T-helper 1 cell treated with Interleukin-12 subunit alpha and Interleukin-12 subunit beta and Interleukin-4 antibody, amounts not matched to agents 30 ng/mL and 1 ng/mL, for 36 hours (primary cell): ENCODE results near the gene ST3GAL4. TPM values are rescaled to one million over a fixed set of nuclear protein-coding genes. Genes with fewer than 3 reads are reported as not detected.

Source experiments
- intact Hi-C: fragments of 100-400 bp; cut with micrococcal nuclease; formaldehyde crosslinking; loops from one replicate; pipeline ENCODE4 v1.15.1; 2024
- total RNA-seq: library from RNA; stranded (reverse); gene quantifications from 2 replicates; pipeline ENCODE4 v1.2.3, GENCODE V29; 2022

ST3GAL4 gene
- total RNA-seq, 1 donor from 2014 or later = 8.4 TPM

DNA sequence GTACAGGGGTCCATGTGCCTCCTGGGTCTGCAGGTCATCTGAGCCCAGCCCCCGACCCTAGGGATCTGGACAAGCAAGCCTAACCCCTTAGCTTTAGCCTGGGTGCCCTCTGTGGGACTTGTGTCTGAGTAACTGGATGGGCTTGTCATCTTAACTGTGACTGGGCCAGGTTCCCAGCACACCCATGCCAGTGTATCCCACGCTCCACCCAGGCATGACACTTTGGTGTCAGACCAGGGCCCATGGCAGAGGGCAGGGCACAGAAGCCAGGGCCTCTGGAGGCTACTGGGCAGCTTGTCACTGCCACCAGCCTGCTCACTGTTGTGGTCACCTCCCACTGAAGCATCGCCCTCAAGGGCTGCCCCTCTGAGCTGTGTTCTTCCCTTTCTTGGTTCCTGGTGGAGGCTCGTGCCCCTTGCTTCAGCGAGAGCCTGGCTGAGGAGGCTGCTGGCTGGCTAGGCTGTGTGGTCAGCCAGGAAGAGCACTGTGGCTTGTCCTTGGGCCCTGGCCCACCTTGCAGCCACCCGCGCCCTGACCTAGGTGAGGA lies 80.8 kb downstream of the ST3GAL4 start:
- intact Hi-C loops = no loop called here

- intact Hi-C loops = no loop called here
Measured at GRCh38 chr11:126437731-126438130, 82.2 kb downstream of the ST3GAL4 start.

- intact Hi-C loops = no loop called here
Measured at GRCh38 chr11:126438272-126438671, 82.8 kb downstream of the ST3GAL4 start.

GRCh38 chr11:126438691-126439090 lies 83.2 kb downstream of the ST3GAL4 start:
- intact Hi-C loops = no loop called here

DNA sequence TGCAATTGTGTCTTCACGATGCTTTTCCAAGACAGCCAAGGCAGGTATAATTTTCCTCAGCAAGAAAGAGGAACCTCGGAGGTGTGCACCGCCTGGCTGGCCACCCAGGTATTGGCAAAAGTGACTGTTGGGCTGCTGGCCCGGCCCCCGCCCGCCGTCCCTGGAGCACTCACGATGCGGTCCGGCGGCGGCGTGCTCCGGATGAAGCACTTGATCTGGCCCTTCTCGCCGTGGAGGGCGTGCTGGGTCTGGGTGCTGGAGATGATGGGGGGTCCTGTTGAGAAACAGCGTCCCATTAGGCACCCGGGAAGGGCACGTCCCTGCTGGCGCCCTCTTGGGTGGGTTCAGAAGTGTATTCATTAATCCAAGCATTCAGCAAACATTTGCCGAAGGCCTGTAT lies 84.8 kb downstream of the ST3GAL4 start:
- intact Hi-C loops = loop anchor here (1.0 to 10.0 kb wide), 5 partner anchors 24 to 1595 kb away; no protein-coding TSS in a partner anchor

DNA sequence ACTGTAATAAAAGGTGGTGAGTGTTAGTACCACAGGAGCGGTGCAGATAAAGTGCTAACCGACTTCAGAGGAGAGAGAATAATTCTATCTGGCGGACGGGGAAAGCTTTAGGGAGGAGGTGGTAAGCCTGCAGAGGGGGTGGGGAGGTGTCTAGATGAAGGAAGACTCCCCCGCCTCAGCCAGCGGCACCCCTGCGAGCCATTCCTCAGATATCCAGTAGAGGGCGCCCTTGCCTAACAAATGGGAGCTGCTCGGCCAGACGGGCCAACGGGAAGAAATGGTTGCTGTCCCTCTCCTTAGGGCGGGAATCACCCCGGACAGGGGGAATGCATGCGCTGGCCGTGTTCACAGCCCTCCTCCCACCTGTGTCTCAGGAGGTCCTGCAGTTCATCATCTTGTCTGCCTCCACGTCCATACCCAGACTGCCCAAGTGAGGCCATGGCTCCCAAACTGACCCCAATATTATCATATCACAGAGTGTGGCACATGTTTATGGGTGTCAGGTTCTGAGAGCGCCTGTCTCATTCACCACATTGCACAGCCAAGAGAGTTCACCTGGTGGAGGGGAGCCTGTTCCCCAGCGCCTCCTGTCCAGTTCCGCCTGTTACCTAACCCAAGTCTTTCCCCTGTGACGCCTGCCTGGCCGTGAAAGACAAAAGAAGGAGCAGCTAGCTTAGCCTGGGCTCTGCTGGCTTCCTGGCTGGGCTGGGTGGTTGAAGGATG lies 85.5 kb downstream of the ST3GAL4 start:
- intact Hi-C loops = loop anchor here (1.0 to 10.0 kb wide), 6 partner anchors 25 to 1594 kb away; no protein-coding TSS in a partner anchor

DNA sequence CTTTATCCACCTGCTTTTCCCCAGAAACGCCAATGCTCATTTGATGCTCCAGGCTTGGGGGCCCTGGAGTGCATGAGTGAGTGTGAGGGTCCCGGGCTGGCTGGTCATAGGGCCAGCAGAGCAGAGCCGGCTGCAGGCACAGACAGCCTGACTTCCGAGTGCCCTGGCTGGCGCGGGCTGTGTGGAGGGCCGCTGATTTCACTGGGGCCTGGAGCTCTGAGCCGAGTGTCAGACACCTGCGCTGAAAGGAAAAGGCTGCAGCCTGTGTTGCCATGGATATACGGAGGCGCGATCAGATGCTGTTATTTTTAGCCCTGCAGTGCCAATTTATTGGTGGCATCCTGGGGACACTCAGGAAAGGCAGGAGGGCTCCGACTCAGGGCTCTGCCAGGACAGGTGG lies 87.6 kb downstream of the ST3GAL4 start:
- intact Hi-C loops = loop anchor here (10.0 kb wide), 2 partner anchors 252 to 1592 kb away; no protein-coding TSS in a partner anchor

- intact Hi-C loops = loop anchor here (10.0 kb wide), 2 partner anchors 251 to 1591 kb away; no protein-coding TSS in a partner anchor
Measured at GRCh38 chr11:126444072-126444471, 88.6 kb downstream of the ST3GAL4 start.

DNA sequence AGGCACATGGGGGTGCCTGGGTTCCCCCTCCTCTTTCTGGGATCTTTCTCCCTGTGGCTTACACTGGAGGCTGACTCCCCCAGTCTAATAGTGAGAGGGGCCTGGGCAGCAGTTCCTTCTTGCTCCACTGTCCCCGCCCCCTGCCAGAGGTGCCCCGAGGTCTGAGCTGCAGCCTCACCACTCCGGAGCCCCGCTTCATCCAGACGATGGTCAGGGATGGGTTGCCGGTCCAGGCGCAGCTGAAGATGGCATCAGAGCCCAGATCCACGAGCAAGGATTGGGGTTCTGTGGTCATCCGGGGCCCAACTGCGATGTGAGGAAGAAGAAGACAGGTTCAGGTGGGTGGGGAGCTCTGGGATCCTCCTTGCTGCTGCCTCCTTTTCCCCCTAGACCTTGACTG lies 91.1 kb downstream of the ST3GAL4 start:
- intact Hi-C loops = loop anchor here (10.0 kb wide), 2 partner anchors 248 to 1588 kb away; no protein-coding TSS in a partner anchor

DNA sequence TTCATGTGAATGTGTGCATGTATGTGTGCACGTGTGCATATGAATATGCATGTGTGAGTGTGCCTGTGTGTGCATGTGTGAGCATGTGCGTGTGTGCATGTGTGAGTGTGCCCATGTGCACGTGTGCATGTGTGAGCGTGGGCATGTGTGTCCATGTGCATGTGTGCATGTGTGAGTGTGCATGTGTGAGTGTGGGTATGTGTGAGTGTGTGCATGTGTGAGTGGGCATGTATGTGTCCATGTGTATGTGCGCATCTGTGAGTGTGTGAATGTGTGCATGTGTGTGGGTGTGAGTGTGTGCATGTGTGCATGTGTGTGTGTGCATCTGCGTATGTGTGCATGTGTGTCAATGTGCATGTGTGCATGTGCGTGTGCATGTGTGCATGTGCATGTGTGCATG lies 94.7 kb downstream of the ST3GAL4 start:
- intact Hi-C loops = no loop called here

GRCh38 chr11:126450806-126451205 lies 95.3 kb downstream of the ST3GAL4 start:
- intact Hi-C loops = no loop called here

DNA sequence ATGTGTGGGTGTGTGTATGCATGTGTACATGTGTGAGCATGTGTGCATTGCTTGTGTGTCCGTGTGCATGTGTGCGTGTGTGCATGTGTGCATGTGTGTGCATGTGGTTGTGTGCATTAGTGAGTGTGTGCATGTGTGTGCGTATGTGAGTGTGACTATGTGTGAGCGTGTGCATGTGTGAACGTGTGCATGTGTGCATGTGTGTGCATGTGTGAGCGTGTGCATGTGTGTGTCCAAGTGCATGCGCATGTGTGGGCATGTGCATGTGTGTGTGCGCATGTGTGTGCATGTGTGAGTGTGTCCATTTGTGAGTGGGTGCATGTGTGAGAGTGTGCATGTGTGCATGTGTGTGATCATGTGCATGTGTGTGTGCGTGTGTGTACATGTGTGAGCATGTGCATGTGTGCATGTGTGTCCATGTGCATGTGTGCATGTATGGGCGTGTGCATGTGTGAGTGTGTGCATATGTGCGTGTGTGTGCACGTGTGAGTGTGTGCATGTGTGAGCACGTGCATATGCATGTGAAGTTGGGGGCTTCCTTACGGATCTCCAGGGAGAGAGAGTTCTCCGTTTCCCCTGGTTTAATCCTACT lies 95.8 kb downstream of the ST3GAL4 start:
- intact Hi-C loops = no loop called here

DNA sequence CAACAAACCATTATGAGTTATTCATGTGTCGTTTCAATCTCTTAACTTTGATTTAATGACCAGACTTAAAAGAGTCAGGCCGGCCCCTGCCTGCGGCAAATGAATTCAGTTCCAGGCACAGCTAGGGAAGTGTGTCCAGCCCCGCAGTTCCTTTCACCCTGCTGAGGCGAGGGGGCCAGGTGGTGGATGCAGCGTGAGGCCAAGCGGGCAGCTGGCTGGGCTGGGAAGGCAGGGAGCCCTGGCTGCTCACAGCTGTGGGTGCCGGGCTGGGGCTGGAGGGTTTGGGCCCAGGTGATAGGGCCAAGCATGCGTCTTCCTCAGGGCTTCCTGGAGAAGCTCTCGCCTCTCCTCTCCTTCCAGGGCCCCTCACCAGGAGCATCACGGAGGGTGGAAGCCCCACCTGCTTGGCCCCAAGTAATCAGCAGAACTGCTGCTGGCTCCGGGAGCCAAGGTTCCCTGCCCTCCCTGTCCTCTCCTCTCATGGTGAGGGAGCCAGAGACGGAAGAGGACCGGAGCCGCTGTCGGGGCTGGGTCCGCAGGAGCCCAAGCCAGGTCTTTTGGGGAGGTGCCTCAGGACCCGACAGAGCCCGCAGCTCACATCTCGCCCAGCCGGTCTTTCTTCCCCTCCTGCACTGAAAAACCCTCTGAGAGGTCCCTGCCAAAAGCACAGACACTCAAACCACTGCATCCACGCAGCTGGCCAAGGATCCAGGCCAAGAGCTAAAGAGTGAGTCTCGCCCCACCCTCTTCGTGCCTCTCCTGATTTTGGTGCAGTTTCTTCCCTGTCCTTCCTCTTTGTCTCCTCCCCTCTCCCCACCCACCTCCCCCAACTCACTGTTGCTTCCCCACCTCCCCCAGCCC lies 97.0 kb downstream of the ST3GAL4 start:
- intact Hi-C loops = no loop called here

GRCh38 chr11:126456089-126456488 lies 100.6 kb downstream of the ST3GAL4 start:
- intact Hi-C loops = no loop called here

GRCh38 chr11:126456783-126457542 lies 101.5 kb downstream of the ST3GAL4 start:
- intact Hi-C loops = no loop called here

GRCh38 chr11:126457817-126458216 lies 102.3 kb downstream of the ST3GAL4 start:
- intact Hi-C loops = no loop called here

- intact Hi-C loops = no loop called here
Measured at GRCh38 chr11:126459691-126460281, 104.3 kb downstream of the ST3GAL4 start.

DNA sequence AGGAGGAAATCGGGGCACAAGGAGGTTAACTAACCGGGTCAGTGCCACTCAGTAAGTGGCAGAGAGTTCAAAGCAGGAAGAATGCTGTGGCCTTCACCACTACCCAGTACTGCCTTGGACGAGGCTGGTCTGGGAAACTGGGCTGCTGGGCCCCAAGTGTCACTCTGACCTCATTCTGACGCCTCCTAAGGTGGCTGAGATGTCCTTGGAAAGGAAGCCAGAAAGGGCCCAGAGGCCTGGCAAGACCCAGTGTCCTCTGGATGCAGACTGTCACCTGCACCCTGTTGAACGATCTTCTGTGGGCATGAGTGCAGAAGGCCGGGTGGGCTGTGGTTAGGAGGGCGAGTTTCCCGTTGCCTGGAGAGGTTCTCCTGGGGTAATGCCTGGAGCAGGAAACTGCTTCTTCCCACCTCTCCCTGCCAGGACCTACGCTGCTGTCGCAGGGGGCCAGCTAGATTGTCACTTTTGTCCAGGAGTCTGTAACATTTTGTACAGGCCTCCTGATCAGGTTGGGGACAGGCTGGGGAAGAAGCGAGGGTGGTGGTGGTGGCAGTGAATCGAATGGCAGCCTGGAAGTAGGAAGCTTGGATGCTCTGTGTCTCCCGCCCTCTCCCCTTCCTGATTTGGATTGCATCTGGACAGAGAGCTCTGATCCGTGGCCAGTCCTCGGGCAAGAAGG lies 105.1 kb downstream of the ST3GAL4 start:
- intact Hi-C loops = no loop called here

- intact Hi-C loops = no loop called here
Measured at GRCh38 chr11:126461096-126461440, 105.6 kb downstream of the ST3GAL4 start.

GRCh38 chr11:126461996-126462395 lies 106.5 kb downstream of the ST3GAL4 start:
- intact Hi-C loops = no loop called here
